Stimulated activated CD4-positive, alpha-beta T cell treated with anti-CD3 and anti-CD28 coated beads, Interleukin-15, amount 100 ng/mL, for 1 hour (primary cell): Measurements from ENCODE around the gene SALL3.

Source experiments
- DNase-seq, 2 donors: peaks; one replicate each; pipeline ENCODE4 v3.0.0-alpha.2; 2020; ENCODE audit warnings: low read depth in 1 of 2, low spot score in 1 of 2

Gene SALL3

DNA sequence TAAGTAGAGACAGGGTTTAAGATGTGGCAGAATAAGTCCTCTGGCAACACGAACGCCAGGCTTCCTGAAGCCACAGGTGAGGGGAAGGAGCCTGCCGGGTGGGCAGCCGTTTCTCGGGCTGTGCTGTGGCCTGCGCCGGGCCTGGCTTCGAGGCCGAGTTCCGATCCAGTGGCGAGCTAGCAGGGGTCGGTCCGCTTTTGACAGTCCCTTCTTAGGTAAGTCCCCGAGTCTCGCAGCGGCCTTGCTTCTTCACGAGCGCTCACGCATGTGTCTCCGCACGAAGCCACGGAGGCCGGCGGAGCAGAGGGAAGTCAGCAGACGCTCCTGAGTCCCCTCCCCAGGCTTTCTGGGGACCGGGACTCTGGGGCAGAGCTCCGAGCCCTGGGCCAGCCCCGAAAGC lies 26.0 kb downstream of the SALL3 start:
- no peak for DNase-seq

DNA sequence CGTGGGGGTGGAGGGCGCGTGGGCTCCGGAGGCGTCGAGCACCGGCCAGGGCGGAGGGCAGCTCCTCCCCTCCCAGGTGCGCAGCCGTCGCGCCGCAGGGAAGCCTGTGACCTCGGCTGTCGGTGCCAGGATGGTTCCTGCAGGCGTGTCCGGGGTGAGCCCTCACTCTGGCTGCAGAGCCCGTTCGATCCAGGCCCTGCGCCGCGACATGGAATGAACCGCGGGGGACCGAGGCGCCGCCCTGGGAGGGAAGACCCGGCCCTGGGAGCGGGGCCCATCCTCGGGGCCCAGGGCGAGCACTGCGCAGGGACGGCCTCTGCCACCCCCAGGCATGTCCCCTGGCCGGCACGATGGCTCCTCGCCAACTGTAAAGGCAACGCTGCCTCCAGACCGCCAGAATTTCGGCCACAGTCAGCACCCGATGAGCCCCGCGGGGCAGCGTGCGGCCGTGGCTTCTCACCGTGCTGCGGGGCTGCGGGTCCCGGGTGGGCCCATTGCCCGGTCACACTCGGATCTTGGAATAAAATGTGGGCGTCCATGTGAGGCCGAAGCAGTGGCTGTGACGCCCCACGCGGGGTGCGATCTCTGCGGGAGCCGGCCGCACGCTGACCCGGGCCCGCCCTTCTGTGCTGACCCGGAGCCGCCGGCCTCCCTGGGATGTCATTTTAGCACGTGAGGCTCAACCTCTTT lies 26.6 kb downstream of the SALL3 start:
- no peak for DNase-seq

- DNase-seq = no peak
These were observed 27.8 kb downstream of the SALL3 start for GRCh38 chr18:79007440-79007839.

- no peak for DNase-seq
These were observed 28.8 kb downstream of the SALL3 start for GRCh38 chr18:79008356-79008940.

GRCh38 chr18:79010802-79011201 lies 31.2 kb downstream of the SALL3 start:
- DNase-seq = no peak

DNA sequence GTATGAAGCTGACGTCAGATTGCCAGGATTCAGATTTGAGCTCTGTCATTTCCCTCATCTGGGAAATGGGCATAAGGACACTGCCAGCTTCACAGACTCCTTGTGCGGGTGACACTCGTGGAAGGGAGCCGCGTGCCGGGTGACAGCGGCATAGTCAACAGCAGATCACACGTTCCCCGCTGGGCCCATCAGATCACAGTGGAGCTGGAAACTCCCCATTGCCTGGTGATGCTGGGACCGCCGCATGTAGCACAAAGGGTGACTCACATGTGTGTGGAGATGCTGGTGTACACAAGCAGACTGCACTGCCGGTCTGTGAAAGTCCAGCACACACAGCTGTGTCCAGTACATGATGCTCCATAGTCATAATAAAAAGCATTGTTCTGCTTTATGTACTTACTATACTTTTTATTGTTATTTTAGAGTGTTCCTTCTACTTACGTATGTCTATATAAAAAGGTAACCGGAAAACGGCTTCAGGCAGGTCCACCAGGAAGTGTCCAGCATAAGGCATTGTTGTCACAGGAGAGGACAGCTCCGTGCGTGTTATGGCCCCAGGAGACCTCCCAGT lies 31.8 kb downstream of the SALL3 start:
- DNase-seq = no peak

DNA sequence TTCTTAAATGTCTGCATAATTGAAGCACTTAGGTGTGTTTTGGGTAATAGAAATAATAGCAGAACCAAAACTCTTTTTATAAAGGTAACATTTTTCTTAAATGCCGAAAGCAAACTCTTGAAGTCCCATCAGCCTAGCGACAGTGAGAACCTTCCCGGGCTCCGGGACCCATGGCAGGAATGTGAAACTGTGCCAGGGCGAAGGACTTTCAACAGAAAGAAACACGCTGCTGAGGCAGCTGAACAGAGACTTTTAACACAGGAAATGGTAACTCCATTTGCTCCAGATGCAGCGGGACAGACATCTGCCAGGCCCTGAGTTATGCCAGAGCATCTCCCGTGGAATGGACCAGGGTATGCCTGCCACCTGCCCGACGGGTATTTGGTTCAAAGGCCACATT lies 34.3 kb downstream of the SALL3 start:
- DNase-seq = no peak

DNA sequence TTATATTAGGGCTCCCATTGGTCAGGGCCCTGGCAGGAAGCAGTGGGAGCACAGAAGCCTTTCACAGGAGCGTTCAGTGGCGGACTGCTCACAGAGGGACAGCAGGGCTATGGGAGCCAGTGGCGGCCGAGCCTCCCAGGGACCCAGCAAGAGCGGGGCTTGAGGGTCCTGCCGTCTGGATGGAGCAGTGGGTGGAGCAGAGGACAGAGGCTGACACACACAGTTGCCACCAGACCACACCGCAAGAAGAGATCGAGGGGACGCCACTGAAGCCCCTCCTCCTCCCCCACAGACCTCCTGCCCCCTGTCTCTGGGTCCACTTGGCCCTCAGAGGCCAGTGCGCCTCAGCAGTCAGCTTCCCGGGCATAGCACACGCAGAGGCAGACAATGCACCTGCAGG lies 39.3 kb downstream of the SALL3 start:
- no peak for DNase-seq

- DNase-seq = no peak
These were observed 40.3 kb downstream of the SALL3 start for GRCh38 chr18:79019881-79020280.

GRCh38 chr18:79022603-79023002 lies 43.0 kb downstream of the SALL3 start:
- no peak for DNase-seq

DNA sequence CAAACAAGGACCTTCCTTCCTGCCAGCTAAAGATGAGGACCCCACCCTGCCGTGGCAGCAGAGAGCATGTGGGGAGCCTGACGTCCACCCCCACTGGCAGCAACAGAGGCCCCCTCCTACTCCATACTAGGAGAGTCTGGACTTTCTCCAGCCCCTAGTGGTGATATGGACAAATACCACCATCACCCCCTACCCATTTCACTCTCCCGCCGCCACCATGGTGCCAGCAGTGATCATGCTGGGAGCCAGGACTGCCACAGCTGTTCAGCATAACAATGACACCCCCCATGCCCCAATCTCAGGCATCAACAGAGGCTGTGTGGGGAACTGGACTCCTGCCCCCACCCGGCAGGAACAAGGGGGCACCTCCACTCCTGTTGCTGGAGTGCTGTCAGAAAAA lies 46.9 kb downstream of the SALL3 start:
- DNase-seq = no peak

- DNase-seq = no peak
These were observed 51.1 kb downstream of the SALL3 start for GRCh38 chr18:79030680-79031079.

DNA sequence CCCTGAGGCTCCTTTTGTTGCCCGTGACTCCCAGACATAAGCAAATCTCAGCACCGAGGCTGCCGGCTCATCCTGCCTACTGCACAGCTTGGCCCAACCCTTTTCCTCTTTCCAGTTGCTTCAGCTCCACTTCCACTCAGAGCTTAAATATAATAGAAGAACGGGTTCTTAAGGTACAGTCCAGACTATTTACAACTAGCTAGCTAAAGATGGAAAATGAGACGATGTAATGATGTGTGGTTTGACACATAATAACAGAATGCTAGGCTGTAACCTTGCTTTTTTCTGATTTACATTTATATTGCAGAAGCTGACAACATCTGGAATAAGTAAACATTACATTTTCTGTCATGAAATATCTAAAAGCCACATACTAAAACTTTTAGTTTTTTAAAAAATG lies 62.7 kb downstream of the SALL3 start:
- DNase-seq = no peak

GRCh38 chr18:79043288-79043687 lies 63.7 kb downstream of the SALL3 start:
- DNase-seq = no peak

- no peak for DNase-seq
These were observed 66.9 kb downstream of the SALL3 start for GRCh38 chr18:79046522-79046921.

- no peak for DNase-seq
These were observed 68.1 kb downstream of the SALL3 start for GRCh38 chr18:79047556-79048244.

- no peak for DNase-seq
These were observed 68.6 kb downstream of the SALL3 start for GRCh38 chr18:79048245-79048632.

DNA sequence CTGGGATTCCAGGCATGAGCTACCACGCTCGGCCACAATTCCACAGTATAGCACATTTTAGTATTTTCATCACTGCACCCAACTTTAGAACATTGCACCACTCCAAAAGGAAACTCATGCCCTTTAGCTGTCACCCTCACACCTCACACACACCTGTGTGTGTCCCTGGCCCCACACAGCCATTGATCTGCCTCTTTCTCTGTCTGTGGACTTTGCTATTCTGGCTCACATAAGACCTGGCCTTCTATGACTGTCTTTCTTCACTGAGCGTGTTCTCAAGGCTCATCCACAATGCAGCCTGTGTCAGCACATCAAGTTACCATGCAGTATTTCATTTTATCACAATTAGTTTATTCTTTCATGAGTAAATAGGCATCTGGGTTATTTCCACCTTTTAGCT lies 69.9 kb downstream of the SALL3 start:
- DNase-seq = no peak
